Ramos (cell line): ENCODE data around the gene RGS12.

Source experiments
- in situ Hi-C: fragments of 300-500 bp; cut with MboI; formaldehyde crosslinking; loops from one replicate; pipeline ENCODE4 v1.14.3; 2022; ENCODE audit warnings: low sequenced_read_pairs; ENCODE audit not compliant: unreplicated experiment

Gene RGS12, protein sequence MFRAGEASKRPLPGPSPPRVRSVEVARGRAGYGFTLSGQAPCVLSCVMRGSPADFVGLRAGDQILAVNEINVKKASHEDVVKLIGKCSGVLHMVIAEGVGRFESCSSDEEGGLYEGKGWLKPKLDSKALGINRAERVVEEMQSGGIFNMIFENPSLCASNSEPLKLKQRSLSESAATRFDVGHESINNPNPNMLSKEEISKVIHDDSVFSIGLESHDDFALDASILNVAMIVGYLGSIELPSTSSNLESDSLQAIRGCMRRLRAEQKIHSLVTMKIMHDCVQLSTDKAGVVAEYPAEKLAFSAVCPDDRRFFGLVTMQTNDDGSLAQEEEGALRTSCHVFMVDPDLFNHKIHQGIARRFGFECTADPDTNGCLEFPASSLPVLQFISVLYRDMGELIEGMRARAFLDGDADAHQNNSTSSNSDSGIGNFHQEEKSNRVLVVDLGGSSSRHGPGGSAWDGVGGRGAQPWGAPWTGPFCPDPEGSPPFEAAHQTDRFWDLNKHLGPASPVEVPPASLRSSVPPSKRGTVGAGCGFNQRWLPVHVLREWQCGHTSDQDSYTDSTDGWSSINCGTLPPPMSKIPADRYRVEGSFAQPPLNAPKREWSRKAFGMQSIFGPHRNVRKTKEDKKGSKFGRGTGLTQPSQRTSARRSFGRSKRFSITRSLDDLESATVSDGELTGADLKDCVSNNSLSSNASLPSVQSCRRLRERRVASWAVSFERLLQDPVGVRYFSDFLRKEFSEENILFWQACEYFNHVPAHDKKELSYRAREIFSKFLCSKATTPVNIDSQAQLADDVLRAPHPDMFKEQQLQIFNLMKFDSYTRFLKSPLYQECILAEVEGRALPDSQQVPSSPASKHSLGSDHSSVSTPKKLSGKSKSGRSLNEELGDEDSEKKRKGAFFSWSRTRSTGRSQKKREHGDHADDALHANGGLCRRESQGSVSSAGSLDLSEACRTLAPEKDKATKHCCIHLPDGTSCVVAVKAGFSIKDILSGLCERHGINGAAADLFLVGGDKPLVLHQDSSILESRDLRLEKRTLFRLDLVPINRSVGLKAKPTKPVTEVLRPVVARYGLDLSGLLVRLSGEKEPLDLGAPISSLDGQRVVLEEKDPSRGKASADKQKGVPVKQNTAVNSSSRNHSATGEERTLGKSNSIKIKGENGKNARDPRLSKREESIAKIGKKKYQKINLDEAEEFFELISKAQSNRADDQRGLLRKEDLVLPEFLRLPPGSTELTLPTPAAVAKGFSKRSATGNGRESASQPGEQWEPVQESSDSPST (N-terminal part only)

GRCh38 chr4:3292571-3293400, at the start of gene RGS12:
Gene RGS12, plus strand, starts transcription at chr4:3293021. Its CDS starts 23,150 bp downstream, at chr4:3316171.
- in situ Hi-C loops = no loop called here

GRCh38 chr4:3243136-3243780, 49.6 kb upstream of the RGS12 start:
- in situ Hi-C loops = no loop called here

GRCh38 chr4:3244002-3244401, 48.8 kb upstream of the RGS12 start:
- in situ Hi-C loops = no loop called here

GRCh38 chr4:3244747-3245146, 48.1 kb upstream of the RGS12 start:
- in situ Hi-C loops = no loop called here

DNA sequence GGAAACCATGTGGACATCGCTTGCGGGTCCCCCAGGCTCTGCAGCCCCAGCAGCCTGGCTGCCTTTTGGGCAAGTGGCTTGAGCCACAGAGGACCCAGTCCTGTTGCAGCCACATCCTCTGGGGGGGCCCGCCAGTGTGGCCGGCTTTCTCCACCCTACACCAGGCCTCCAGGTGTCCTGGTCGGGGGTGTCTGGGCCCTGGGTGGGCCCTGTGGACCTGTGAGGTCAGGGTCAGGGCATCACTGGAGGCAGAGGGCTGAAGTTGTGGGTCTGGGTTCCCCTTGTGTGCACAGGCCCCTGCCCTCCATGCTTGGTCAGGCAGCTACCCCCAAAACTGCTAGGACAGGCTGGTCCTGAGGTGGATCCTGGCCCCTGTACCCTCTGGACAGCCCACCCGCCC, 47.1 kb upstream of the RGS12 start:
- in situ Hi-C loops = no loop called here

DNA sequence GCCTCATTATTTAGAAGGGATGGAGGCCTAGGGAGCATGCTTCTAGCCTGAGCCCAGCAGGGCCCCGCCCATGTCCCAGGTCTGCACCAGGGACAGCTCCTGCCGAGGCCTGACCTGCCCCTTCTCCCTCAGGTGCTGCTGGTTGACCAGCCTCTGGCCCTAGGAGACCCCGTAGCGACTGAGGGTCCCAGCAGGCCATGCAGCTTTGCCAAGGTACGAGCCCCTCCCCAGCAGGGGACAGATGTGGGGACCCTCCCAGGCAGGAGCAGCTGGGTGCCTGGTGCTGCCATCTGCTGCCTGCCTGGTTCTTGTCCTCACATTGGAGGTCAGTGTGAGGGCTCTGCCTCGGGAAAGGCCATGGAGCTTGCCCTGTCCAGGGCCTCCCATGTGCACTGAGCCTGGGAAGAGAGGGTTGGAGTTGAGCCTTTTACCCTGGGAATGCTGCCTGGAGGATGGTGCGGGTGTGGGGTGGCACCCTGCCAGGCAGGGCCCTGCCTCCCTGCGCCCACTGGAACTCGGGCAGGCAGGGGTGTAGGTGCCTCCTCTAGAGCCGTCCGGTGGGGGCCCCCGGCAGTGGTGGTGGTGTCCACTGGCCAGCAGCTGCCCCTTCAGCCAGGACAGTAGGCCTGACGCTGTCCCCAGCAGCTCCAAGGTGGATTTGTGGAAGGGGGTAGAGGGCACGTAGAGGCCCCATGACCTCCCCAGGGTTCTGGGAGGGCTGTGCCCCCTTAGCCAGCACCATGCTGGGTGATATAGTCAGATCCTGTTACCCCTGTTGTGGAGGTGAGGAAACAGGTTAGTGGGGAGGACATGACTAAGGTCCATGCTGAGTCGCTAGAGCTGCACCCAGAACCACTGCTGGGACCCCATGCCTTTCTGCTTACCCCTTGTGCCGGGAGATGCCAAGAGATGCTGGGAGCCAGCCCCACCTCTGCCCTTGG, 46.1 kb upstream of the RGS12 start:
- in situ Hi-C loops = no loop called here

- in situ Hi-C loops = no loop called here
Observed at GRCh38 chr4:3247399-3248177, 45.2 kb upstream of the RGS12 start.

DNA sequence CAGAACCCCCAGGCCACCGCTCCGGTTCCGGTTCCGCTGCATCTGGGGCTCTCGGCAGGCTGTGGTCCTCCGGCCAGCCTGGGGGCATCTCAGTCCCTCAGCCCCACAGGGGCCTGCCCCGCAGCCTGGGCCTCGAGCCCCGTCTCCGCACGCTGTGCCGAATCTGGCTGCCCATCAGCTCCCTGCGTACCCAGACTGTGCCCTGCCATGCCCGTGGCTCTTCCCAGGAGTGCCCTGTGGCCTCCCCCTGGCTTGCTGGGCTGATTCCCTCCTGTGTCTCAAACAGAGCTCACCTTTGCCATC, 44.7 kb upstream of the RGS12 start:
- in situ Hi-C loops = no loop called here

DNA sequence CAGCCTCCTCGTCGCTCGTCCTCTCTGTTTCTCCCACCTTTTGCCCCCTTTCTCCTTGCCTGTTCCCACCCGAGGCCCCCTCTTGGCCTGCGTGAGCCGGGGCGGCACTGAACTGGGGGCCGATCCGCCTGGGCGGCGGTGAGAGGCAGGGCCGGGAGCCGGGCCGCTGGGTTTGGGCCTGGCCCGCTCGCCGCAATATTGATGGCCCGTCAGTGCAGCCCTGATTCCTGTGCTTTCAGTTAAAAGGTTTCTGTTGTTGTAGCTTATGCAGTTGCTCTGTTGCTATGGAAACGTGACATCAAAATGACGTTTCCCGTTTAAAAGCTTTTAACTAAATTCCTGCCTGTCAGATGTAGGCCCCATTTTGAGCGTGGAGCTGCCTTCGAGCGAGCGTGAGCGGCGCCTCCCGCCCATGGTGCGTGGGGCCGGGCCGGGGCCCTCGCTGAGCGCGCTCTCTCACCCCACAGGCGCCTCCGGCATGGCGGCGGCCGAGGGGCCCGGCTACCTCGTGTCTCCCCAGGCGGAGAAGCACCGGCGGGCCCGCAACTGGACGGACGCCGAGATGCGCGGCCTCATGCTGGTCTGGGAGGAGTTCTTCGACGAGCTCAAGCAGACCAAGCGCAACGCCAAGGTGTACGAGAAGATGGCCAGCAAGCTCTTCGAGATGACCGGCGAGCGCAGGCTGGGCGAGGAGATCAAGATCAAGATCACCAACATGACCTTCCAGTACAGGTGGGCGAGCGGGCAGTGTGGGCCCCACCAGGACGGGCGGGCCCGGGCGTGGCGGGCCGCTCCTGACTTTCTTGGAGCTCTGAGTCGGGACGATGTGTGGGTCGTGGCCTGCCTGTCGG, 43.8 kb upstream of the RGS12 start, which contains the start of gene MSANTD1:
TSS of gene MSANTD1 (plus strand) at position 349 of the 851 bp plus-strand sequence. CDS start at position 413, 64 bp downstream.
- in situ Hi-C loops = no loop called here

GRCh38 chr4:3249711-3250437, 42.9 kb upstream of the RGS12 start:
- in situ Hi-C loops = no loop called here

DNA sequence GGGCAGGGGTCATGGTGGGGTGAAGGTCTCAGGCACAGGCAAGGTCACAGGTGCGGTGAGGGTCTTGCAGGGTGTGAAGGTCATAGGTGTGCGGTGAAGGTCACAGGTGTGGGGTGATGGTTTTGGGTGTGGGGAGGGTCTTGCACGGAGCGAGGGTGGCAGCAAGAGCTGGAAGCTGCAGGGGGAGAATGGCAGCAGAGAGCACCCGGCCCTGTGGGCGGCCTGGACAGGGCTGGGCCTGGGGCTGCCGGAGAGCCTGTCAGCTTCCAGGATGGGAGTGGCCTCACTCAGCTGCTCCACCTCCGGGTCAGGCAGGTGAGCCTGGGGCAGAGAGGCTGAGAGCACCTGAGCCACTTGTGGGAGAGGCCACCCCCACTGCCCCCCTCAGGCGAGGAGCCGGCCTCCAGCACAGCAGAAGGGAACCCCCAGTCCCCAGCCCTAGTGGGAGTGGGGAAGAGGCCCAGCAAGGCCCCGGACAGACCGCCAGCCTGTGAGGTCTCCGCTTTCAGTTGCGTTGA, 42.3 kb upstream of the RGS12 start:
- in situ Hi-C loops = no loop called here

DNA sequence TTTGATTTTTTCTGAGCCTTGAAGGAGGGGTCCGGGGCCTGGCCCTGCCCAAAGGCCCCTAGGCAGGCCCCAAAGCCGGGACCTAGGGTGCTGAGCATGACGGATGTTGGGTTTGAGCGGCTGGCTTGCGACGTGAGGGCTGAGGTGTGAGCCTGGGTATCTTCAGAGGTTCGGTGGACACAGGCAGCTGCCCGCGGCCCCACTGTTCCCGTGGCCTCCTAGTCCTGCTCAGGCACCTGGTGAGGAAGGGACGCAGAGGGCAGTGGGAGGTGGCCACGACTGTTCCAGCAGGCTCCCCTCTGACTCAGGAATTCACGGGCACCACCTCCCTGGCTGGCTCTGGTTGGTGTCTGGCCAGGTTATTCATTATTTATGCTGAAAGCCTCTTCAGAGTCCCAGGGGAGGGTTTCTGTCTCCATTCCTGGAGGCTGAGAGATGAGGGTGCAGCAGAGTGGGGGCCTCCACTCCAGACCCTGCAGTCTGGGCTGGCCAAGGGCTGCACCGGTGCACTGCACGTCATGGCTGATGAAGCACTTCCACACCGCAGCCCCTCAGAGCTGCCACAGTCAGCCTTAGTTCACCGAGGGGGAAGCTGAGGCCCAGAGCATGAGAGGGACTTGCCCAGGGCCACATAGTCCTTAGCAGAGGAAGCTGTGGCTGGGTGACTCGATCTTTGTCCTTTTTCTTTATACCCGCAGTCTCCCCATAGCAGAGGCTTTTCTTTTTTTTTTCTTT, 41.7 kb upstream of the RGS12 start:
- in situ Hi-C loops = no loop called here

GRCh38 chr4:3251691-3252479, 40.9 kb upstream of the RGS12 start:
- in situ Hi-C loops = no loop called here

DNA sequence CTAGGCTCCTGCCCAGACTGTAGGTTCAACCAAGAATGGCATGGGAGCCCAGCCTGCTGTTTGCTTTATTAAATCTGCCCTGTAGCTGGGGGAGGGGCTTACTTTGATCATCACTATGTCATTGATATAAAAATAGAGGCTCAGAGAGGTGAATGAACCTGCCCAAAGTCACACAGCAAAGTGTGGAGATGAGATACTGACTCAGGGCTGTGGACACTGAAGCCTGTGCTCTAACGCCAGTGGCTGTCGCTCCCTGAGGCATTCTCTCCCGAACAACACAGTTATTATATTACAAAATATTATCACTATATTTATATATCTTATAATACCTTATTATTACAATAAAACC, 40.4 kb upstream of the RGS12 start:
- in situ Hi-C loops = no loop called here
